GDM1 (cell line): ENCODE results near the gene DOCK11.
A peak's percentile ranks its signal among the peaks of the same experiment; 100 is the strongest.
"Not testable (repeated sequence)": the region's sequence is repeated elsewhere in the genome, so short reads cannot be mapped to it uniquely, and the experiment has no call there.

ENCODE experiments used
- DNase-seq: peaks from one replicate; lab custom pipeline; 2025; lab: John Stamatoyannopoulos, UW

DOCK11 gene

GRCh38 chrX:118495061-118495921, at the start of gene DOCK11:
Gene DOCK11, plus strand, starts transcription at chrX:118495815. Its CDS starts 157 bp downstream, at chrX:118495972.
- peak; percentile 84 for DNase-seq

DNA sequence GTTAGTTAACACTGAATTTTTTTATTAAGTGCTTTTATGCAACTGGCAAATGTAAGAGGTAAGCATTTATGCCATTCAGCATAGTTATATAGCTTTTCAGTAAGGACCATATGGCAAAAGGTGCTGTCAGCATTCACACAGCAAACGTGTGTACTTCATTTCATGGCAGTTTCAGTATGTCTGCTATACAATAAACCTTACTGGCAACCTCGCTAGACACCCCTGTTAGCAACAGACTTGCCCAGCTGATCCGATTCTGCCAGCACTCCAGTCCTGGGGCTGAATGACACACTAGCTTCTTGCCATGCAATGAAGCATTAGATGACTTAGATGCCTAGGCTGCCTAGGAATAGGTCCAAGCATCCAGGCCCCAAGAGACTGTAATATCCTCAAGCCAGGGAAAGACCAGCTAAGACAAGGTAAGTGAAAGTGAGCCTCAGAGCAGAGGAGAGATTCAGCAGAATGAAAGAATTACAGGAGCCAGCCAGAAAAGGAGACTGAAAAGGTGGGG, 47.3 kb upstream of the DOCK11 start:
- DNase-seq, result no peak

DNA sequence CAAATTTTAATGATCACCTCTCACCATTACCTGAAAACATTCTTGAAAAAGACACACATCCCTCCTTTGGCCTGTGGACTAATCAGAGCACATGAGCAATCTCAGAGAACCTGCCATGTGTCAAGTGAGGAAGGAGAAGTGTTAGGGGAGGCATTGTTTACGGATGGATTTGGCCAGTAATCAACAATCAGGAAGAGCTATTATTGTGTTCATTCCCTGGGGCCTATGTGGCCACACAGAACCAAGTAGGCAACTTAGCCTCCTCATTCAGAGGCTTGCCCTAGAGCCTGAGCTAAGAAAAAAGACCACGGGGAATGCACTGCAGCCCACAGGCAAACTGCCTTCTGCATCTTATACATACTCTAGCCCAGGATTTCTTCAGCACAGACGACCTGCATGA, 40.6 kb upstream of the DOCK11 start:
- DNase-seq, result no peak

- DNase-seq, result peak; percentile 2
These were observed 36.1 kb upstream of the DOCK11 start for GRCh38 chrX:118459494-118459893.

GRCh38 chrX:118464501-118464900, 31.1 kb upstream of the DOCK11 start:
- no peak for DNase-seq

DNA sequence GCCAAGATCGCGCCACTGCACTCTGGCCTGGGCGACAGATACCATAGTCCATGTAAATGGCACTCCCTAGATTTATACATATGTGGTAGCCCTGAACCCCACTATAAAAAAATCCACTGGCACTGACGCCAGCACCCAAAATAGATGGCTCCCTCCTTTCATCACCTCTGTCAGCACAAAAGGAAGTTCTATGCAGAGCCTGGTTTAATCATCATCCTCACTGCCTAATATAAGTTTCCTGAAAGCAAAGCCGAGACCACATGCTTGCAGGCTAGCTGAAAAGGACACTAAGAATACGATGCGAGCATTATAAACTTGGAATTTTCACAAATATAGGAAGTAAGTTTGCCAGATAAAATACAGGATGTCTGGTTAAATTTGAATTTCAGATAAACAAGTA, 27.5 kb upstream of the DOCK11 start:
- DNase-seq, result no peak

DNA sequence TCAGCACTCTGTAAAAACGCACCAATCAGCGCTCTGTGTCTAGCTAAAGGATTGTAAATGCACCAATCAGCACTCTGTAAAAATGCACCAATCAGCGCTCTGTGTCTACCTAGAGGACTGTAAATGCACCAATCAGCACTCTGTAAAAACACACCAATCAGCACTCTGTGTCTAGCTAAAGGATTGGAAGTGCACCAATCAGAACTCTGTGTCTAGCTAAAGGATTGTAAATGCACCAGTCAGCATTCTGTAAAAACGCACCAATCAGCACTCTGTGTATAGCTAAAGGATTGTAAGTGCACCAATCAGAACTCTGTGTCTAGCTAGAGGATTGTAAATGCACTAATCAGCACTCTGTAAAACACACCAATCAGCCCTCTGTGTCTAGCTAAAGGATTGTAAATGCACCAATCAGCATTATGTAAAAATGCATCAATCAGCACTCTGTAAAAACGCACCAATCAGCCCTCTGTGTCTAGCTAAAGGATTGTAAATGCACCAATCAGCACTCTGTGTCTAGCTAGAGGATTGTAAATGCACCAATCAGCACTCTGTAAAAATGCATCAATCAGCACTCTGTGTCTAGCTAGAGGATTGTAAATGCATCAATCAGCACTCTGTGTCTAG, 24.8 kb upstream of the DOCK11 start:
- DNase-seq, result not testable (repeated sequence)

GRCh38 chrX:118474586-118474985, 21.0 kb upstream of the DOCK11 start:
- DNase-seq, result no peak

DNA sequence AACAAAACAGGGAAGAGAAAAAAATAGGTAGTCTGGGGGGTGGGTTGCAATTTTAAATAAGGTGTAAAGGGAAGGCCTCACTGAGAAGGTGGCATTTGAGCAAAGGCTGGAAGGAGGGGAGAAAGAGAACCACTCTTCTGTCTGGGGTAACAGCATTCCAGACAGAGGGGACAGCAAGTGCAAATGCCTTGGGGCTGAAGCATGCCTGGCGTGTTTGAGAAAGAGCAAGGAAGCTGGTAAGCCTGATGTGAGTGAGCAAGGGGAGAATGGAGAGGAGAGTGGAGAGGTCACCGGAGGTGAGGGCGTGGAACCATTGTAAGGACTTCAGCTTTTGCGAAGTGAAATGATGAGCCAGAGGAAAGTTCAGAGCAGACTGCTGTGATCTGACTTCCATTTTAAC, 19.7 kb upstream of the DOCK11 start:
- DNase-seq, result no peak

- no peak for DNase-seq
These were observed 15.4 kb upstream of the DOCK11 start for GRCh38 chrX:118480172-118480571.

DNA sequence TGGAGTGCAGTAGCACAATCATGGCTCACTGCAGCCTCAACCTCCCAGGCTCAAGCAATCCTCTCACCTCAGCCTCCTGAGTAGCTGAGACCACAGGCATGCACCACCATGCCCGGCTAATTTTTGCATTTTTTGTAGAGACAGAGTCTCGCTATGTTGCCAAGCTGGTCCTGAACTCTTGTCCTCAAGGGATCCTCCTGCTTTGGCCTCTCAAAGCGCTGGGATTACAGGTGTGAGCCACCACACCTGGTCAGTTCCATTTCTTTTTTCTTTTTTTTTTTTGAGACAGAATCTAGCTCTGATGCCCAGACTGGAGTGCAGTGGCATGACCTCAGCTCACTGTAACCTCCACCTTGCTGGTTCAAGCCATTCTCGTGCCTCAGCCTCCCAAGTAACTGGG, 13.2 kb upstream of the DOCK11 start:
- not testable (repeated sequence) for DNase-seq

DNA sequence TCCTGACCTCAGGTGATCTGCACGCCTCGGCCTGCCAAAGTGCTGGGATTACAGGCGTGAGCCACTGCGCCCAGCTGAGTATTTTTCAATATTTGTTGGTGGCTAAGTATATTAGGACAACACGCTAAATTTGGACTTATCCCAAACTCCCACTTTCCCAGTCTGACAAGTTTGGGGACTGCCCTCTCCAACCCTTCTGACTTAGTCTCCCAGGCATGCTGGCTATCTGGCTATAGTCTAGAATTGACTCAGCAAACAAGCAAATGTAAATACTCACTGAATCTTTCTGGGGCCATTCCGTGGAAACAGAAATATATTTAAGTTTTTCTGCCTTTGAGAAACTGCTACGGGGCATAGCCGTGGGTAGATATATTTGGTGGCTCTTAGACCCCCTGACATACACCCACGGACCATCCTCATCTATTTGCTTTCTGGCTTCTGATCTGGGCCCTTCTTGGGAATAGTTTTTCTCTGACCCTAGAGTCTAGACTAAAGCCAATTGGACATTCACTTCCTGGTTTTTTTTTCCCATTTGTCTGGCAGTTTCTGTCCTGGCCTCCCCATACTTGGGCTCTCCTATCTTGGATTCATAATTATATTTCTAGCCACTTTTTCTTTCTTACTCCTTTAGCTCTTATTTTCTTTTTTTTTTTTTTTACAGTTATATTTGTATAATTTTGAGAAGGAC, 11.3 kb upstream of the DOCK11 start:
- DNase-seq, result no peak

- not testable (repeated sequence) for DNase-seq
These were observed 8.9 kb upstream of the DOCK11 start for GRCh38 chrX:118486693-118487092.

GRCh38 chrX:118493016-118493415, 2.6 kb upstream of the DOCK11 start:
- no peak for DNase-seq

GRCh38 chrX:118493653-118494297, 1.8 kb upstream of the DOCK11 start:
- DNase-seq, result no peak

DNA sequence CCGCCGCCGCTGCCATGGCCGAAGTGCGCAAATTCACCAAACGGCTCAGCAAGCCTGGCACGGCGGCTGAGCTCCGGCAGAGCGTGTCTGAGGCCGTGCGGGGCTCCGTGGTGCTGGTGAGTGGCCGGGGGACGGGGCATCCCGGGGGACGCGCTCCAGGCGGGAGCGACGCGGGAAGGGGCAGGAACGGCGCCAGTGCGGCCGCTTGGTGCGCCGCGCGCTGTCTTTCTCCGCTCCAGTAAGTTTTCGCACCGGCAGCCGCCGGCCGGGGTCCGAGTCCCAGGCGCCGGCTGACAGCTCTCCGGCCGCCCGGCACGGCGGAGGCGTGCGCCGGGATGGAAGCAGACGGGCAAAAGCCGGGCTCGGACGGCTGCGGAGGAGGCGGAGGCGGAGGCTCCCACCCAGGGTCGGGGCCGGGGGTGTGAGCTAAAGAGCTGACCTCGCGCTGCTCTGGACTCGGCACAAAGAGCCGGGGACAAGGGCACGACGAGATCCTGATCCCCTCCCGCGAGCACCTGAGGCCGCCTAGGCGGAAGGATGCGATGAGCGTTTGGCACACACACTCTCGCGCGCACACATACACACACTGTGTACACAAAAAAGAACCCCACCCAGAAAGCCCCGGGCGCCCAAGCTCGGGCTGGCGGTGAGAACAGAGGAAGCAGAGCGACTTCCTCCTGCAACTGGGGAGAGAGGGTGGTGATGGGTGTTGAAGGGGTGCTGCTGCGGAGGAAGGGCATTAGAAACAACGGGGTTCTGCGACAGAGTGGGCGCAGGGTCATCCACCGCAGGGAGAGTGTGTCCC, 545 bp downstream of the DOCK11 start:
- no peak for DNase-seq

DNA sequence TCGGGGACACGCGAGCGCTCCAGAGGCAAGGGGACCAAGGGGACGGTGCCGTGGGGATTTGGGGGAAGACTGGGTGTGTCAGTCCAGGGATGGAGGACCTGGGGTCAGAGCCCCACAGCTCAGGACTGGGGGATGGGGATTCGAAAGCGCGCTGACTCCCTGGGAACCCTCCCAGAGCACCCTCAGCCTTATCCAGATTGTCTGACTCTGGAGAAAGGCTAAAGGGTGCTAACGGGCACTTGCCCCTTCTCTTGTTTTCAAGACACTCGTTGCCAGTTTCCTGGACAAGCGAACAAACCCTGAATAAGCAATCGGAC, 1.1 kb downstream of the DOCK11 start:
- DNase-seq, result no peak

DNA sequence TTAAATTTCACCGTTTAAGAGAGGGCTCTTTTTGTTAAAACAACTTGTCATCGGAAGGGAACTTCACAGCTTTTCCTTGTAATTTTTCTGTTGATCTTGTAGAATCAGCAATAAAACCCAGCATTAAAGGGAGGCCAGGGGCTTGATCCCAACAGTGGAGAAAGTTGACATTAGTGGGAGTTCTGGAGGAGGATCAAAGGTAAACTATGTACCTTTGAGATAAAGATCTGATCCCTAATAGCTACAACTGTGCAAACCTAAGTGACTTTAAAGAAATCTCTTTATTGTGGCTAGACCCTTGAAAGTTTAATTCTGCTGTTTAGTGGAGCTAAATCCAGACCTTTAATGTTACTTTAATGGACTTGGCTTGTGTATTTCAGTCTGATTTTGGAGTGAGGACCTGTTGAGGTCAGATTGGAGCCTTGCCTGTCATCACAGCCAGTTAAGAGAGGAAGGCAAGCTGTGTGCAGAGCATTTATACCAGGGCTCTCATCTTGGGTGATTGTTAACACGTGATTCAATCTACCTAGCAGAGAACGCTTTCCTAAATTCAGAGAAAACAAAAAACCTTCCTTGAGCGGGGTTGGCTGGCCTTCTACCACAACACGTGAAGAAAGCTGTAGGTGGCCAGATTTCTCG, 1.7 kb downstream of the DOCK11 start:
- DNase-seq, result no peak

- no peak for DNase-seq
These were observed 2.7 kb downstream of the DOCK11 start for GRCh38 chrX:118498351-118498750.

- no peak for DNase-seq
These were observed 3.1 kb downstream of the DOCK11 start for GRCh38 chrX:118498755-118499154.

DNA sequence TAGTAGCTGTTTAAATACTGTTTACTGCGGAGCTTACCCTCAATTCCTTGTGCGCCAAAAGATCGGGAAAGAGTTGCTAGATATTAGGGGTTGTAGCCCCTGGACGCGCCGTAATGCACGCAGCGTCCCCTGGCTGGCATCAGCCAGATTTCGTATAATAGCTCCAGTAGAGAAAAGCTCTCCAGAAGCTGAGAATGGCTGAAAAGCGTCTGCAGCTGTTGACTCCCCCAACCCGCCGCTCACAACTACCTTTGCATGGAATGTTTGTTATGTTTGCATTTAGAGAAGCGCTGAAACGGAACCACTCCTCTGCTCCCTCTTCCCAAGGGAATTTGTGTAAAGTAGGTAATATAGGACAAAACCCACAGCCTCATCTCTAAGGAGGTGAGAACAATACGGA, 3.7 kb downstream of the DOCK11 start:
- DNase-seq, result no peak
